Measurements from ENCODE around the gene HIVEP2. TPM values are rescaled to one million over a fixed set of nuclear protein-coding genes. Genes with fewer than 3 reads are reported as not detected.

Gene HIVEP2
- total RNA-seq, 1 experiment from 2014 or later, result 4.2 TPM

- H3K79me2 ChIP-seq (ENCODE audit: insufficient read depth, low read length), result peaks cover 2% of the 10 kb centered on the region; the same call in 1 of the 2 replicates
- no peak for TF ChIP-seq CTCF (conservative IDR thresholded peaks at IDR 0.05)
- H3K27me3 Mint-ChIP-seq (ENCODE audit: low read depth), result peaks cover 7% of the 10 kb centered on the region
These were observed 4.5 kb downstream of the HIVEP2 start for GRCh38 chr6:142940487-142940886.

More at GRCh38 chr6:142940487-142940886, 4.5 kb downstream of the HIVEP2 start:
- no peaks in the 10 kb centered on the region for H3K27me3 ChIP-seq (ENCODE audit: insufficient read depth, low read length)
- no peak overlapping the region for H3K4me2 ChIP-seq (ENCODE audit: insufficient read depth, insufficient read length, low read length)
- no peaks in the 10 kb centered on the region; the same call in 1 of the 2 replicates for H3K4me1 ChIP-seq (ENCODE audit: insufficient read depth, low read length)
- H3K4me3 Mint-ChIP-seq, result no peak overlapping the region
- H4K5ac ChIP-seq (ENCODE audit: insufficient read length, low read depth, low read length), result no peak overlapping the region
- H3K27ac ChIP-seq (ENCODE audit: insufficient read length, low read depth, low read length), result no peak overlapping the region
- no peak overlapping the region for H2BK120ac ChIP-seq (ENCODE audit: low read depth, low read length, poor library complexity, severe bottlenecking)
- no peak for DNase-seq
- H2BK20ac ChIP-seq (ENCODE audit: low read depth, low read length, poor library complexity, severe bottlenecking), result no peak overlapping the region
- H2AFZ ChIP-seq (ENCODE audit: low read length), result no peak overlapping the region
- H3K36me3 Mint-ChIP-seq (ENCODE audit: insufficient read depth in 1 of 3, low read depth in 3 of 3), result no peaks in the 10 kb centered on the region; a peak in 1 of 7 replicates
- no peak overlapping the region for H3K18ac ChIP-seq (ENCODE audit: insufficient read length, low read depth, low read length)
- no peak overlapping the region for H3K27ac Mint-ChIP-seq
- H3K4ac ChIP-seq (ENCODE audit: low read depth, low read length), result no peak overlapping the region
- H3K56ac ChIP-seq (ENCODE audit: insufficient read length, low read depth, low read length), result no peak overlapping the region
- H4K20me1 ChIP-seq (ENCODE audit: control insufficient read depth, insufficient read depth, insufficient read length), result no peaks in the 10 kb centered on the region
- no peak overlapping the region for H4K91ac ChIP-seq (ENCODE audit: insufficient read length, low read depth, low read length)
- H3K9me3 Mint-ChIP-seq, result peaks cover 0 to 2% of the 10 kb centered on the region in 2 experiments; a peak in 2 of 5 replicates
- H3T11ph ChIP-seq (ENCODE audit: low read length), result no peak overlapping the region
- no peak overlapping the region for H2BK5ac ChIP-seq (ENCODE audit: insufficient read length, low read length)
- H3K23ac ChIP-seq (ENCODE audit: insufficient read length, low read depth, low read length), result no peak overlapping the region
- no peaks in the 10 kb centered on the region for H3K9me3 ChIP-seq (ENCODE audit: control insufficient read depth, low read depth, low read length)
- peaks cover under 1% of the 10 kb centered on the region for H3K79me1 ChIP-seq (ENCODE audit: insufficient read depth, low read depth, low read length, poor library complexity, severe bottlenecking)
- H4K8ac ChIP-seq (replicated peaks; ENCODE audit: insufficient read length, low read depth, low read length), result no peak overlapping the region
- no peak overlapping the region for H3K9ac ChIP-seq (ENCODE audit: extremely low read depth, insufficient read length, low read length)
- no peak overlapping the region for H3K14ac ChIP-seq (ENCODE audit: insufficient read depth, low read length)
- no peak overlapping the region for H2BK15ac ChIP-seq (ENCODE audit: low read depth, low read length)
- no peak overlapping the region for H2BK12ac ChIP-seq (ENCODE audit: insufficient read length, low read depth, low read length)
- H3K23me2 ChIP-seq (ENCODE audit: insufficient read length, low read depth, low read length, poor library complexity, severe bottlenecking), result peaks cover 12% of the 10 kb centered on the region
- peaks cover 15 to 18% of the 10 kb centered on the region in 2 experiments for H3K4me1 Mint-ChIP-seq
- WGBS (ENCODE audit: extremely low coverage, insufficient read length, low lambda C conversion rate), result no CpG with 5 or more reads among the region's 3 CpGs
- H2AK5ac ChIP-seq (ENCODE audit: insufficient read length, low read length), result no peak overlapping the region
